Neural cell (in vitro differentiated cells): ENCODE results near the gene NDUFAF2. TPM values are rescaled to one million over a fixed set of nuclear protein-coding genes. Genes with fewer than 3 reads are reported as not detected.

Experiments
- H2AFZ ChIP-seq: fragments of 200-600, 300-800 bp; sonication (generic), shearing (Covaris generic); 2 replicates; pipeline ENCODE4 v1.6.0; 2014; ENCODE audit warnings: low read depth, mild to moderate bottlenecking, antibody characterized with exemption, low read length, moderate library complexity
- H3F3A ChIP-seq: fragments of 200-600 bp; shearing (Covaris generic); 2 replicates; pipeline ENCODE4 v1.6.1; 2016; ENCODE audit warnings: mild to moderate bottlenecking, moderate library complexity, mixed read lengths, antibody characterized with exemption, low read length; ENCODE audit not compliant: insufficient read depth, poor library complexity, severe bottlenecking
- H3K27ac ChIP-seq: fragments of 200-600, 300-800 bp; sonication (generic), shearing (Covaris generic); 2 replicates; pipeline ENCODE4 v1.5.1; 2014; ENCODE audit warnings: mild to moderate bottlenecking, low read length, moderate library complexity
- H3K27me3 ChIP-seq: fragments of 300-800, 200-600 bp; sonication (generic), shearing (Covaris generic); 2 replicates; pipeline ENCODE4 v1.6.0; 2014; ENCODE audit warnings: mild to moderate bottlenecking, low read depth, low read length, moderate library complexity; ENCODE audit not compliant: insufficient read depth
- H3K36me3 ChIP-seq: fragments of 300-800, 200-600 bp; sonication (generic), shearing (Covaris generic); 2 replicates; pipeline ENCODE4 v1.5.1; 2014; ENCODE audit warnings: mild to moderate bottlenecking, antibody characterized with exemption, low read length, moderate library complexity; ENCODE audit not compliant: insufficient read depth
- H3K4me2 ChIP-seq: fragments of 300-800, 200-600 bp; sonication (generic), shearing (Covaris generic); 2 replicates; pipeline ENCODE4 v1.6.0; 2014; ENCODE audit warnings: mild to moderate bottlenecking, low read length
- H3K4me3 ChIP-seq: fragments of 300-800, 200-600 bp; sonication (generic), shearing (Covaris generic); 2 replicates; pipeline ENCODE4 v1.5.1; 2014; ENCODE audit warnings: mild to moderate bottlenecking, low read length, moderate library complexity
- H3K79me2 ChIP-seq: fragments of 200-600 bp; shearing (Covaris generic); replicated peaks from 2 replicates; pipeline ENCODE4 v1.6.0; 2014; ENCODE audit warnings: mild to moderate bottlenecking, low read length, moderate library complexity; ENCODE audit not compliant: insufficient read depth
- H3K9ac ChIP-seq: fragments of 300-800, 200-600 bp; sonication (generic), shearing (Covaris generic); 2 replicates; pipeline ENCODE4 v1.6.1; 2016; ENCODE audit warnings: mild to moderate bottlenecking, low read length, mixed read lengths
- H3K9me2 ChIP-seq: fragments of 200-600 bp; shearing (Covaris generic); 2 replicates; pipeline ENCODE4 v1.6.1; 2016; ENCODE audit warnings: mild to moderate bottlenecking, low read length, mixed read lengths; ENCODE audit not compliant: insufficient read depth
- H3K9me3 ChIP-seq: fragments of 200-600, 300-800 bp; sonication (generic), shearing (Covaris generic); 2 replicates; pipeline ENCODE4 v1.6.1; 2016; ENCODE audit warnings: mild to moderate bottlenecking, mixed run types, low read length, moderate library complexity, mixed read lengths
- H4K20me1 ChIP-seq: fragments of 200-600 bp; shearing (Covaris generic); 2 replicates; pipeline ENCODE4 v1.6.1; 2016; ENCODE audit warnings: mild to moderate bottlenecking, mixed run types; ENCODE audit not compliant: insufficient read depth
- CTCF ChIP-seq: fragments of 450-650 bp; IDR thresholded peaks from 2 replicates; pipeline ENCODE4 v1.5.1; 2014; ENCODE audit warnings: antibody characterized with exemption, mild to moderate bottlenecking, moderate library complexity; ENCODE audit not compliant: poor library complexity, severe bottlenecking
- EP300 ChIP-seq: fragments of 450-650 bp; conservative IDR thresholded peaks from 2 replicates; pipeline ENCODE4 v1.6.1; 2014; ENCODE audit warnings: antibody characterized with exemption, mild to moderate bottlenecking, moderate library complexity; ENCODE audit not compliant: poor library complexity, severe bottlenecking
- EZH2 ChIP-seq: fragments of 200-600, 300-800 bp; shearing (Covaris generic), sonication (generic); IDR thresholded peaks from 2 replicates; pipeline ENCODE4 v1.6.1; 2014; ENCODE audit warnings: antibody characterized with exemption, low read length, borderline replicate concordance, mild to moderate bottlenecking; ENCODE audit not compliant: insufficient read depth, poor library complexity, severe bottlenecking
- MXI1 ChIP-seq: fragments of 450-650 bp; conservative IDR thresholded peaks from 2 replicates; pipeline ENCODE4 v1.6.1; 2014; ENCODE audit warnings: antibody characterized with exemption, mild to moderate bottlenecking; ENCODE audit not compliant: poor library complexity, severe bottlenecking
- POLR2AphosphoS5 ChIP-seq: IDR thresholded peaks from 2 replicates; pipeline ENCODE4 v1.6.1; 2012
- RAD21 ChIP-seq: fragments of 450-650 bp; conservative IDR thresholded peaks from 2 replicates; pipeline ENCODE4 v1.6.1; 2014; ENCODE audit warnings: antibody characterized with exemption, mild to moderate bottlenecking, moderate library complexity
- REST ChIP-seq: IDR thresholded peaks from 2 replicates; pipeline ENCODE4 v1.6.1; 2012; ENCODE audit warnings: borderline replicate concordance
- SMC3 ChIP-seq: fragments of 450-650 bp; conservative IDR thresholded peaks from 2 replicates; pipeline ENCODE4 v1.6.1; 2014; ENCODE audit warnings: antibody characterized with exemption, mild to moderate bottlenecking, moderate library complexity; ENCODE audit not compliant: poor library complexity
- TAF1 ChIP-seq: IDR thresholded peaks from 2 replicates; pipeline ENCODE4 v1.6.1; 2012; ENCODE audit warnings: low read depth
- polyA plus RNA-seq: library from polyadenylated mRNA; depleted of rRNA; stranded (reverse); fragments of >200 nt; gene quantifications from 2 replicates; pipeline ENCODE4 v1.2.3, GENCODE V29; 2014

Gene NDUFAF2
- polyA plus RNA-seq, 1 donor from 2014 or later, result 53.6 TPM

GRCh38 chr5:61142811-61143210 is 197.8 kb downstream of the NDUFAF2 start:
- no peaks in the 10 kb centered on the region for H3K9me3 ChIP-seq
- H3K79me2 ChIP-seq, result no peaks in the 10 kb centered on the region
- H3K9me2 ChIP-seq, result no peaks in the 10 kb centered on the region
- H3K4me3 ChIP-seq, result no peak overlapping the region
- H3K27me3 ChIP-seq, result no peaks in the 10 kb centered on the region
- no peaks in the 10 kb centered on the region for H3F3A ChIP-seq
- H3K9ac ChIP-seq, result no peak overlapping the region
- no peak overlapping the region for H2AFZ ChIP-seq
- no peak for TF ChIP-seq EP300
- TF ChIP-seq RAD21, result no peak
- no peak for TF ChIP-seq POLR2AphosphoS5
- TF ChIP-seq CTCF, result no peak
- no peak for TF ChIP-seq MXI1
- no peak for TF ChIP-seq REST
- no peak for TF ChIP-seq TAF1
- no peak for TF ChIP-seq SMC3
- TF ChIP-seq EZH2, result no peak
- no peaks in the 10 kb centered on the region for H3K36me3 ChIP-seq
- H4K20me1 ChIP-seq, result no peaks in the 10 kb centered on the region
- no peak overlapping the region for H3K27ac ChIP-seq
- H3K4me2 ChIP-seq, result no peak overlapping the region

- TF ChIP-seq TAF1, result no peak
- Histone ChIP-seq H3K4me3 (no peak overlapping the region), H3K9ac (no peak overlapping the region), H4K20me1 (no peaks in the 10 kb centered on the region), H3K4me2 (no peak overlapping the region), H3K27ac (no peak overlapping the region), H3K9me2 (no peaks in the 10 kb centered on the region), H3F3A (no peaks in the 10 kb centered on the region), H3K9me3 (no peaks in the 10 kb centered on the region), H3K79me2 (no peaks in the 10 kb centered on the region), H2AFZ (no peak overlapping the region), H3K27me3 (no peaks in the 10 kb centered on the region), H3K36me3 (no peaks in the 10 kb centered on the region)
Observed at GRCh38 chr5:61148515-61148914, 203.5 kb downstream of the NDUFAF2 start.

GRCh38 chr5:61151893-61152292 is 206.9 kb downstream of the NDUFAF2 start:
- Histone ChIP-seq H3K4me2 (no peak overlapping the region), H3K9me2 (no peaks in the 10 kb centered on the region), H3K36me3 (no peaks in the 10 kb centered on the region), H3F3A (no peaks in the 10 kb centered on the region), H3K27ac (no peak overlapping the region), H3K9me3 (no peaks in the 10 kb centered on the region), H3K9ac (no peak overlapping the region), H2AFZ (no peak overlapping the region), H3K4me3 (no peak overlapping the region), H3K27me3 (no peaks in the 10 kb centered on the region), H3K79me2 (no peaks in the 10 kb centered on the region), H4K20me1 (no peaks in the 10 kb centered on the region)
- TF ChIP-seq SMC3 (no peak), MXI1 (no peak), TAF1 (no peak), EP300 (no peak), EZH2 (no peak), RAD21 (no peak), REST (no peak), POLR2AphosphoS5 (no peak), CTCF (no peak)
